A673 (cell line): ENCODE results near the gene ENSA.
"Not testable (repeated sequence)": the region's sequence is repeated elsewhere in the genome, so short reads cannot be mapped to it uniquely, and the experiment has no call there.

Experiments
- CTCF ChIP-seq: fragments of 300-800, 200-600 bp; sonication (generic); conservative IDR thresholded peaks from 2 replicates; pipeline ENCODE4 v1.5.1; 2017; ENCODE audit warnings: low read depth, mild to moderate bottlenecking, antibody characterized with exemption, low read length, moderate library complexity, mixed read lengths
- EZH2 ChIP-seq: fragments of 200-600 bp; sonication (generic); IDR thresholded peaks from 2 replicates; pipeline ENCODE4 v1.6.1; 2017; ENCODE audit warnings: borderline replicate concordance, low read depth, mild to moderate bottlenecking, mixed read lengths, antibody characterized with exemption, low read length; ENCODE audit not compliant: poor library complexity, severe bottlenecking

- not testable (repeated sequence) for TF ChIP-seq CTCF, EZH2
These were observed 27.0 kb downstream of the ENSA start for GRCh38 chr1:150602372-150602771.
